Osteoblast (primary cell): ENCODE measurements around the gene BCL11B. TPM values are rescaled to one million over a fixed set of nuclear protein-coding genes. Genes with fewer than 3 reads are reported as not detected.

Source experiments
- DNase-seq: peaks from one replicate; pipeline ENCODE4 v3.0.0; 2011; ENCODE audit warnings: low spot score, mixed read lengths; ENCODE audit not compliant: insufficient read length; ENCODE audit errors: missing footprints
- H2AFZ ChIP-seq: 2 replicates; pipeline ENCODE4 v1.6.0; 2011; ENCODE audit warnings: mild to moderate bottlenecking, low read length
- H3K27ac ChIP-seq: 2 replicates; pipeline ENCODE4 v1.5.1; 2011; ENCODE audit warnings: mild to moderate bottlenecking, low read depth, low read length, moderate library complexity
- H3K27me3 ChIP-seq: 2 replicates; pipeline ENCODE4 v1.6.0; 2012; ENCODE audit warnings: mild to moderate bottlenecking, control low read depth, inconsistent platforms, low read length, moderate library complexity; ENCODE audit not compliant: insufficient read depth
- H3K36me3 ChIP-seq: 2 replicates; pipeline ENCODE4 v1.5.1; 2011; ENCODE audit warnings: mild to moderate bottlenecking, low read length, control low read depth, moderate library complexity; ENCODE audit not compliant: insufficient read depth
- H3K4me1 ChIP-seq: 2 replicates; pipeline ENCODE4 v1.5.1; 2011; ENCODE audit warnings: mild to moderate bottlenecking, low read length, control low read depth, moderate library complexity; ENCODE audit not compliant: insufficient read depth
- H3K4me2 ChIP-seq: 2 replicates; pipeline ENCODE4 v1.6.0; 2011; ENCODE audit warnings: mild to moderate bottlenecking, low read length; ENCODE audit not compliant: insufficient read depth
- H3K4me3 ChIP-seq: fragments of 200-600 bp; sonication (generic); 3 replicates; pipeline ENCODE4 v1.5.1; 2012; ENCODE audit warnings: mild to moderate bottlenecking, low read length, inconsistent platforms; ENCODE audit not compliant: insufficient read depth
- H3K79me2 ChIP-seq: 2 replicates; pipeline ENCODE4 v1.6.0; 2012; ENCODE audit warnings: mild to moderate bottlenecking, low read length, control low read depth, inconsistent platforms; ENCODE audit not compliant: insufficient read depth
- H3K9me3 ChIP-seq: 2 replicates; pipeline ENCODE4 v1.5.1; 2011; ENCODE audit warnings: low read depth, low read length, control low read depth
- H4K20me1 ChIP-seq: 2 replicates; pipeline ENCODE4 v1.6.0; 2012; ENCODE audit warnings: mild to moderate bottlenecking, low read length, control low read depth; ENCODE audit not compliant: insufficient read depth
- CTCF ChIP-seq: IDR thresholded peaks from 2 replicates; pipeline ENCODE4 v1.5.1; 2011; ENCODE audit warnings: mild to moderate bottlenecking, low read depth, low read length, moderate library complexity; ENCODE audit errors: extremely low read depth
- total RNA-seq: library from RNA; depleted of rRNA; stranded (reverse); fragments of >200 nt; gene quantifications from 2 replicates; pipeline ENCODE4 v1.2.3, GENCODE V29; 2012

The BCL11B gene
- total RNA-seq, 1 donor = 0.36 TPM

- no peak for TF ChIP-seq CTCF
- peaks cover 17% of the 10 kb centered on the region for H3K27me3 ChIP-seq
- H3K36me3 ChIP-seq = no peaks in the 10 kb centered on the region
Observed at GRCh38 chr14:99280852-99281251, 8.9 kb upstream of the BCL11B start.

DNA sequence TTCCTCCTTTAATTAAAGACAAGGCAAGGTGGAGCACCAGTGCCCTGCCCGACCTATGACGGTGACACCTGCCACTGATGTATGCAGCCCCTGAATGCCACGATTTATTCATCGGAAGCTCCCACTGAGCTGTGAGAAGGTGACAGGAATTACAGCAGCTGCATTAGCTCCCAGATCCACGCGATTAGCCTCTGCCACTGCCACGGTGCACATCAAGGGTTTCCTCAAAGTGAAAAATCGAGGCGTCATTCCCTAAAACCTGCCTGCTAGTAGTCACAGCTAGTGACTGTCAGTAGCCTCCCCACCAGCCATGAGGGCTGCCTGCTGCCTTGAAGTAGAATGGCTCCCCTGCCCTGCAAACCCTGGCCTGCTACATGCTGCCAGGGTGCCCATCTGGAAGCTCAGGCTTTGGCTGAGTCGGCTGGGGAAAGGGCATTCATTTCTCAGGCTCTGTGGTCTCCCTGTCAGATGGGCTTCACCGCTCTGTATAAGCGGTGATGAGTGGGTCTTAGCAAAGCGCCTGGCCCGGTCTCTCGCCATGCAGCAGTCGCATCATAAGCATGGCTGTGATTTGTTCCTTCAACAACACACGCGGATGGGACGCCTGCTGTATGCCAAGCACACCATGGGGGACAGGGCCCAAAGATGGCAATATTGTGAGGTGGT, 8.2 kb upstream of the BCL11B start:
- Histone ChIP-seq H3K27me3 (peaks cover 18% of the 10 kb centered on the region), H3K27ac (no peak overlapping the region), H3K4me1 (no peaks in the 10 kb centered on the region), H3K79me2 (no peaks in the 10 kb centered on the region), H3K9me3 (no peaks in the 10 kb centered on the region), H3K4me3 (no peak overlapping the region), H3K36me3 (no peaks in the 10 kb centered on the region), H3K4me2 (no peak overlapping the region), H4K20me1 (no peaks in the 10 kb centered on the region), H2AFZ (no peak overlapping the region)
- peak; percentile 4 for DNase-seq
- no peak for TF ChIP-seq CTCF

More at GRCh38 chr14:99280852-99281251, 8.9 kb upstream of the BCL11B start:
- no peak overlapping the region for H3K4me3 ChIP-seq
- H3K4me2 ChIP-seq = no peak overlapping the region
- DNase-seq = no peak
- no peaks in the 10 kb centered on the region for H3K9me3 ChIP-seq
- no peaks in the 10 kb centered on the region for H4K20me1 ChIP-seq
- H3K27ac ChIP-seq = no peak overlapping the region
- no peak overlapping the region for H2AFZ ChIP-seq
- H3K79me2 ChIP-seq = no peaks in the 10 kb centered on the region
- H3K4me1 ChIP-seq = no peaks in the 10 kb centered on the region

DNA sequence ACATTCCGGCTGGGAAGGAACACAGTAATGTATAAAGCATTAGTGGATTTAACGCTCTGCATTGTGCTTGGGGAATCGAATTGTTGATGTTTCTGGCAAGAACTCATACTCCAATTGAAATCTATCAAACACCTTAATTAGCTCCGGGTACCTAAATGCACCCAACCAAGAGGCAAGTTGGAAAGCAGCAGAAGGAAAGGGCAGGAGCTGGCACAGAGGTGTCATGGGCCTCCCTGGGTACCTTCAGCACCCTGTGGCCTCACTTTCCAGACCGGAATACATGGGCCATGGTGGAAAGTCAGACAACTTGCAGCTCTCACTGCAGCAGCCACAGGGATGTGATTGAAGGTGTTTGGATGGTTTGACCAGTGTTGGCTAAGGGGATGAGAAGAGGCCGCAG, 6.8 kb upstream of the BCL11B start:
- no peak overlapping the region for H3K4me3 ChIP-seq
- no peaks in the 10 kb centered on the region for H3K9me3 ChIP-seq
- no peaks in the 10 kb centered on the region for H3K4me1 ChIP-seq
- no peaks in the 10 kb centered on the region for H3K79me2 ChIP-seq
- H4K20me1 ChIP-seq = no peaks in the 10 kb centered on the region
- H2AFZ ChIP-seq = no peak overlapping the region
- H3K4me2 ChIP-seq = no peak overlapping the region
- peaks cover 22% of the 10 kb centered on the region for H3K27me3 ChIP-seq
- H3K36me3 ChIP-seq = no peaks in the 10 kb centered on the region
- no peak for DNase-seq
- no peak for TF ChIP-seq CTCF
- no peak overlapping the region for H3K27ac ChIP-seq

- Histone ChIP-seq H3K9me3 (no peaks in the 10 kb centered on the region), H3K4me2 (no peak overlapping the region), H3K4me3 (no peak overlapping the region), H3K4me1 (peaks cover 3% of the 10 kb centered on the region), H2AFZ (no peak overlapping the region), H4K20me1 (no peaks in the 10 kb centered on the region), H3K27me3 (peaks cover 35% of the 10 kb centered on the region), H3K79me2 (no peaks in the 10 kb centered on the region), H3K27ac (no peak overlapping the region), H3K36me3 (no peaks in the 10 kb centered on the region)
- TF ChIP-seq CTCF = no peak
- DNase-seq = peak; percentile 73
Observed at GRCh38 chr14:99277530-99277929, 5.5 kb upstream of the BCL11B start.
